Keratinocyte (primary cell): ENCODE results near the gene RBM8A. TPM values are rescaled to one million over a fixed set of nuclear protein-coding genes. Genes with fewer than 3 reads are reported as not detected.

Experiments
- DNase-seq: peaks from one replicate; pipeline ENCODE4 v3.0.0-alpha.2; 2011; ENCODE audit warnings: low read depth, missing footprints, low spot score
- FAIRE-seq: peaks from 2 replicates; lab custom pipeline; 2011; peaks lifted over from hg19 to GRCh38; lab: Jason Lieb, UNC
- H2AFZ ChIP-seq: 2 replicates; pipeline ENCODE4 v1.6.0; 2012; ENCODE audit warnings: low read length, control low read depth, inconsistent platforms; ENCODE audit not compliant: control insufficient read depth
- H3K27ac ChIP-seq: 2 replicates; pipeline ENCODE4 v1.5.1; 2011; ENCODE audit warnings: low read length; ENCODE audit not compliant: control insufficient read depth, insufficient read depth
- H3K27me3 ChIP-seq: 3 replicates; pipeline ENCODE4 v1.6.0; 2011; ENCODE audit warnings: low read length; ENCODE audit not compliant: control insufficient read depth, insufficient read depth; ENCODE audit errors: extremely low read depth
- H3K36me3 ChIP-seq, 2 experiments: 2 replicates in 1 of 2; 3 replicates in 1 of 2; pipeline ENCODE4 v1.5.1; 2011; ENCODE audit warnings: low read length in 2 of 2, mild to moderate bottlenecking in 1 of 2; ENCODE audit not compliant: control insufficient read depth in 2 of 2, insufficient read depth in 2 of 2; ENCODE audit errors: extremely low read depth in 1 of 2
- H3K4me1 ChIP-seq: 3 replicates; pipeline ENCODE4 v1.5.1; 2011; ENCODE audit warnings: low read length; ENCODE audit not compliant: control insufficient read depth, insufficient read depth; ENCODE audit errors: extremely low read depth
- H3K4me2 ChIP-seq: 3 replicates; pipeline ENCODE4 v1.6.0; 2011; ENCODE audit warnings: low read depth, low read length; ENCODE audit not compliant: control insufficient read depth, insufficient read depth; ENCODE audit errors: extremely low read depth
- H3K4me3 ChIP-seq, 3 experiments: fragments of 200-600 bp in 1 of 3; sonication (generic) in 1 of 3; 2 replicates in 2 of 3; 3 replicates in 1 of 3; pipeline ENCODE4 v1.5.1; 2011 to 2016; ENCODE audit warnings: low read length in 3 of 3, mild to moderate bottlenecking in 3 of 3, control low read depth in 2 of 3, inconsistent platforms in 1 of 3, low read depth in 1 of 3, mixed read lengths in 1 of 3, mixed run types in 1 of 3, moderate library complexity in 1 of 3; ENCODE audit not compliant: control insufficient read depth in 2 of 3, insufficient read depth in 2 of 3; ENCODE audit errors: extremely low read depth in 1 of 3
- H3K79me2 ChIP-seq: 2 replicates; pipeline ENCODE4 v1.6.0; 2012; ENCODE audit warnings: low read length; ENCODE audit not compliant: control insufficient read depth, insufficient read depth
- H3K9ac ChIP-seq: 3 replicates; pipeline ENCODE4 v1.6.0; 2011; ENCODE audit warnings: low read length; ENCODE audit not compliant: control insufficient read depth, insufficient read depth; ENCODE audit errors: extremely low read depth
- H3K9me1 ChIP-seq: 3 replicates; pipeline ENCODE4 v1.6.0; 2011; ENCODE audit warnings: low read length; ENCODE audit not compliant: control insufficient read depth, insufficient read depth; ENCODE audit errors: extremely low read depth
- H3K9me3 ChIP-seq: 2 replicates; pipeline ENCODE4 v1.5.1; 2012; ENCODE audit warnings: low read depth, low read length; ENCODE audit not compliant: control insufficient read depth
- H4K20me1 ChIP-seq: 3 replicates; pipeline ENCODE4 v1.6.0; 2011; ENCODE audit warnings: low read length; ENCODE audit not compliant: control insufficient read depth, insufficient read depth; ENCODE audit errors: extremely low read depth
- CTCF ChIP-seq, 3 experiments: IDR thresholded peaks in 1 of 3; conservative IDR thresholded peaks in 1 of 3; optimal IDR thresholded peaks in 1 of 3; 2 replicates in 2 of 3; 3 replicates in 1 of 3; pipeline versions ENCODE3 to v1.5.1; 2011; ENCODE audit warnings: low read length in 3 of 3, mild to moderate bottlenecking in 3 of 3, moderate library complexity in 2 of 3, control low read depth in 1 of 3, inconsistent platforms in 1 of 3; ENCODE audit not compliant: insufficient read depth in 2 of 3; ENCODE audit errors: extremely low read depth in 1 of 3
- EZH2 ChIP-seq: IDR thresholded peaks from one replicate; pipeline ENCODE4 v1.6.1; 2012; ENCODE audit warnings: inconsistent platforms, mild to moderate bottlenecking, low read length, moderate library complexity
- dilution Hi-C: fragments of 300-500 bp; cut with MboI; formaldehyde crosslinking; loops from one replicate; pipeline ENCODE4 v1.7.0; 2020; ENCODE audit warnings: low sequenced_read_pairs; ENCODE audit not compliant: extremely low pct_ligation_motif_present
- polyA plus RNA-seq, 5 experiments: library from polyadenylated mRNA; depleted of rRNA in 3 of 5; stranded (reverse) in 3 of 5; stranded (forward) in 1 of 5; unstranded in 1 of 5; fragments of >200 nt; gene quantifications; 1 replicate in 1 of 5; 2 replicates in 3 of 5; 3 replicates in 1 of 5; pipeline versions ENCODE4 v1.2.1 to v1.2.3, GENCODE V29; 2011 to 2012; ENCODE audit warnings: missing spikeins in 2 of 5, low read depth in 1 of 5, low replicate concordance in 1 of 5

RBM8A gene
- polyA plus RNA-seq, 1 donor (not counting 4 experiments of a cell fraction or from before 2014, with no cell fraction given) = 209 TPM

DNA sequence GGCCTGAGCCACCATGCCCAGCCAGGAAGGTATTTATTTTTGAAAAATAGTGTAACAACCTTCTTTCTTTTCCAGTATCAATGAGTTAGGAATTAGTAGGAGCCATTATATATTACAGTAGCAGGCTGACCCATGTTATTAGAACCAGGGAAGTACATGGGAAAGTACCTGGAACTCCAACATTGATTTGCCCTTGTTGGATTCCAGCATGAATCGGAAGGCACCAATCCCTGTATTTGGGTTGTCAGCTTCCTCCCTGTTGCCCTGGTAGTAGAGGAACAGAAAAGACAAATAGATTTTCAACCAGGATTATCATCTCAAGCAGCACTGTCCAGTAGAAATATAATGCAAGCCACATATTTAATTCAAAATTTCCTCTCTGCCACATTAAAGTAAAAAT, 10.2 kb upstream of the RBM8A start:
- Histone ChIP-seq H3K4me1 (no peaks in the 10 kb centered on the region), H3K27ac (no peak overlapping the region), H4K20me1 (no peaks in the 10 kb centered on the region), H3K9ac (no peak overlapping the region), H3K4me2 (no peak overlapping the region), H2AFZ (no peak overlapping the region), H3K79me2 (no peaks in the 10 kb centered on the region), H3K9me3 (no peaks in the 10 kb centered on the region), H3K4me3 (no peak overlapping the region), H3K9me1 (no peaks in the 10 kb centered on the region), H3K27me3 (no peaks in the 10 kb centered on the region), H3K36me3 (no peaks in the 10 kb centered on the region)
- TF ChIP-seq CTCF (optimal IDR thresholded peaks at IDR 0.05 in 1 of 3, IDR thresholded peaks at IDR 0.05 in 1 of 3, conservative IDR thresholded peaks at IDR 0.05 in 1 of 3; ENCODE audit: extremely low read depth in 1 of 3, insufficient read depth in 2 of 3, low read length in 3 of 3) (no peak), EZH2 (no peak)
- no peak for FAIRE-seq
- no peak for DNase-seq
- dilution Hi-C loops = no loop called here

GRCh38 chr1:145936247-145936646, 9.0 kb upstream of the RBM8A start:
- no peaks in the 10 kb centered on the region for H3K27me3 ChIP-seq
- H3K9ac ChIP-seq = no peak overlapping the region
- no peaks in the 10 kb centered on the region for H3K9me1 ChIP-seq
- H3K79me2 ChIP-seq = no peaks in the 10 kb centered on the region
- H3K4me3 ChIP-seq = no peak overlapping the region
- dilution Hi-C loops = no loop called here
- H2AFZ ChIP-seq = no peak overlapping the region
- TF ChIP-seq CTCF (optimal IDR thresholded peaks at IDR 0.05 in 1 of 3, IDR thresholded peaks at IDR 0.05 in 1 of 3, conservative IDR thresholded peaks at IDR 0.05 in 1 of 3; ENCODE audit: extremely low read depth in 1 of 3, insufficient read depth in 2 of 3, low read length in 3 of 3) = no peak
- TF ChIP-seq EZH2 = no peak
- no peak overlapping the region for H3K27ac ChIP-seq
- H3K36me3 ChIP-seq = no peaks in the 10 kb centered on the region
- DNase-seq (no peak), FAIRE-seq (no peak)
- H3K9me3 ChIP-seq = no peaks in the 10 kb centered on the region
- H4K20me1 ChIP-seq = no peaks in the 10 kb centered on the region
- H3K4me2 ChIP-seq = no peak overlapping the region
- H3K4me1 ChIP-seq = no peaks in the 10 kb centered on the region
